Left lobe of liver (tissue), 2 donors: ENCODE results near the gene TGFBI. TPM values are rescaled to one million over a fixed set of nuclear protein-coding genes. Genes with fewer than 3 reads are reported as not detected.
A peak's percentile ranks its signal among the peaks of the same experiment; 100 is the strongest.

ENCODE experiments used
- ATAC-seq: fragments of 200-7000 bp; cut with Tn5 transposase; one replicate; pipeline ENCODE4 v1.9.1; 2020; ENCODE audit warnings: mild to moderate bottlenecking, moderate library complexity
- DNase-seq: peaks from one replicate; pipeline ENCODE4 v3.0.0-alpha.2; 2020; ENCODE audit warnings: low spot score
- total RNA-seq: library from RNA; stranded (reverse); gene quantifications from one replicate; pipeline ENCODE4 v1.2.1, GENCODE V29; 2021
- donor health status: DM: no; HTN: no; CAD: no; lungs with moderate emphysema.
- donor health status: DM: no; HTN: yes; CAD: no.

The TGFBI gene
- total RNA-seq, 1 donor from 2014 or later = 49.3 TPM

DNA sequence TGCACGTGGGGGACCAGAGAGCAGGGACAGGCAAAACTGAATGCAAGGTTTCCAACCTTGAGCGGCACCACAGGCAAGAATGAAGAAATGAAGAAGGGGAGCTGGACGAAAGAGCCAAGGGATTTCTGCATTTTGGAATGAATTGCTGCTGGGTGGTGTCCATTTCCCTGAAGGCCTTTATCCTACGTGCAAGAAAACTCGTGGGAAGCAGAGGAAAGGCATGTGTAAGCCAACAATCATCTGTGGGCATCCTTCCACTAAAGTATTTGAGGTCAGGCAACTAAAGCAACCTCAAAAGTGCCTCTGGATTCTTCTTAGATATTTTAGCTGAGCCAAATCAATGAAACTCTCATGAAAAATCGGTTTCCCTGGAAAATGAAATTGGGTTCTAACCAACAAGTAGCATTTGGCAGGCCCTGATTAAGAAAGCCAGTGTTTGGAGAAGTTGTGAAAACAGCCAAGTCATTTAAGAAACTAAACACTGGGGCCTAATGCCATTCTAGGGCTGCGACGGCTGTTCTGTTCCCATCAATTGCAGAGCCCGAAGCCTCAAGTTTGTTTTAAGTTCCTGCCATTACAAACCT, 4.7 kb upstream of the TGFBI start:
- no peak for ATAC-seq
- no peak for DNase-seq

DNA sequence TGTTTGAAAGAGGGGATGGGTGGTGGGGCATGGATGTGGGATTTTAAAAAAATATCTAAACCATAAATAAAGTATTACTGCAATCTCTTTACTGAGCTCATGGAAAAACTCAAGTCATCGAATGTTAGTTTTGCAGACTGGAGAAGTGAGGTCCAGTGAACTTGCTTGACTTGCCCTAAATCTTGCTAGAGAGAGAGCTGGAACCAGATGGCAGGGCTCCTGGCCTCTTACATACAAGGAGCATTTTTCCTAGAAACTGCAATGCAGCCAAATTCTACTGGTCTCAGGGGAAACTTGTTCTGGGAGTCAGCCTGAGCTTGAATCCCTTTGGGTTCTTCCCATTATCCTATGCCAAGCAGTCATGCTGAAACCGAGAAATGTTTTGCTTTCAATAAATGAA, 2.9 kb upstream of the TGFBI start:
- DNase-seq = no peak
- no peak for ATAC-seq

DNA sequence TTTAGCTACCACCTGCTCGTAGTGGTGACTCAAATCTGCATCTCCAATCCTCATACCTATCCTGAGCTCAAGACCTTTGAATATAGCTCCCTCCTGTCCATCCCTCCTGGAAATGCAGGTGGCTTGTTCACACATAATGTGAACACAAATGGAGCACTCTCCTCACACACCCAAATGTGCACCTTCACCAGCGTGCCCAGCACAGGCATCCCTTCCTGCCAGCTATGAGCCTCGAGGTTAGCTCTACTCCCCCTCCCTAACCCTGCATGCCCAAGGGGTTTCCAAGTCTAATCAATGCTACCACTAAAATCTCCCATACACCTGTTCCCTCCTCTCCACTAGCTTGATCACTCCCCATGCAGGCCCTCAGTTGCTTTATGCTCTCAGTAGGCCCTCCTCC, 2.2 kb upstream of the TGFBI start:
- DNase-seq = no peak
- ATAC-seq = no peak

DNA sequence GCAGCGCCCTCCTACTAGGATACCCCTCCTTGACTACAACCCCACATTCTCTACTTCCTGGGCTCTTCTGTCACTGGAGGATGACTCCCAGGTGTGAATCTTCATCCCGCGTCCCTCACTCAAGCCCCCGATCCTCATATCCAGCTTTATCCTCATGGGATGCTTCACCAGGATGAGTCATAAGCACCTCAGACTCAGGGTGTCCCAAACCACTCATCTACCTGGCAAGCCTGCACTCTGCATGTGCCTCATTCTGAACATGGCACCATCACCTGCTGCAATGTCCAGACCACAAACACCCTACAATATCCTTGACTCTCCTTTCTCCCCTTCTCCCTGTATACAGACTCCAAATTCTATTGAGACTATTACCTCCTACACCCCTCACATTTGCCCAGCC, 1.5 kb upstream of the TGFBI start:
- ATAC-seq (no peak), DNase-seq (no peak)

DNA sequence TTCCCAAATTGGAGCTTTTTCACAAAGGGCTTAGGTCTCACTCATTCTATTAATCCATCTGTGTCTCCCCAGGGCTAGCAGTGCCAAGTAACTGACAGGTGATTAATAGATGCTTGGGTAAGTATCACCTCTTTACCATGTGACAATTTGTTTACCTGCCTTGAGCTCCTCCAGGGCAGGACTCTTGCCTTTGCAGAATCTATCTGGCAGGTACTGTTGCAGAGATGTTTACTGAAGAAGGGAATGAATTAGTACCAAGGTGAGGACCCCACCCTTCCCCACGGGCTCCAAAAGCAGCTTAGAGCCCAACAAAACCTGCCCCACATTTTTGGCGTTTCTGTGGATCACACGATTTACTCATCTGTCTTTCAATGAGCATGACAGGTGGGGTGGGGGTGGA, 698 bp upstream of the TGFBI start:
- DNase-seq (no peak), ATAC-seq (no peak)

DNA sequence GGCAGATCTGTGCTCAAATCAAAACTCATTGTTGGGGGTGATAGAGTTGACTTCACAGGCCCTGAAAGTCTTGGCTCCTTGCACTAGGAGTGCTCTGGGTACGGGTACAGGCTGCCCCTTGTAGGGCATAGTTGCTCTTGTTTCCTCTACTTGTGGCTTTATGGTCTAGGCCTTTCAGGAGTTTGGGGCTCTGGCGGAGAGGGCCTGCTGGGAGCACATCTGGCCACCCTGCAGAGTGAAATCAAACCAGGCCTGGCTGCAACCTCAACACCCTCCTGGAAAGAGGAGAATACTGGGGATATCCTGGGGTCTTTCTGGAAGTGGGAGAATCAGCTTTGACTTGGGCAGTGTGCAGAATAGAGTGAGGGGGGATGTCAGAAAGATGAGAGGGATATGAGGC, 1.5 kb downstream of the TGFBI start:
- ATAC-seq (no peak), DNase-seq (no peak)

DNA sequence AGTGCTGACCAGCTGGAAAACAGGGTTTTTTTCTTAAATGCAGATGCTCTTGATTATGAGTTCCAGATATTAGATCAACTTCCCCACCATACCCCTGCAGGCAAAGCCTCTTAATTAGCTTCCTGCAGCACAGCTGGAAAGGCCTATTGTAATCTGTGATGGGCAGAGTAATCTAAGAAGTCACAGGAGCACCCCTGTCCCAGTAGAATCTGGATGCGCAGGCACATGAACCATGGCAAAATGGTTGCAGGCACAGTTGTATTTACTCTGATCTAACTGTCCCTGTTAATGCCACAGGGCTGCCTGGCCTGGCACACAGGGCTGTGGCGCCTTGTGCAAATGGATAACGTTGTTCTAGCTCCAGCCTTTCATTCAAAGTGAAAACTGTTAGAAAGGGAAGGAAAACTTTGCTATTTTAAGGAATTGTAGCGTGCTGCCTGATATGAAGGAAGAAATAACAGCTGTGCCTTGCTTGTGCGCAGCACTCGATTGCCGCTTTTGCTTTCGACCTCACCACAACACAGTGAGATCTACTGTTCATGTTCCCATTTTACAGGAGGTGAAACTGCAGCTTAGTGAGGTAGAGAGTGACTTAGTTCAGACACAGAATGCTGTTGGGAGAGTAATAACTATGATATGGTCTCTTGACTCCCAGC, 2.3 kb downstream of the TGFBI start:
- DNase-seq = no peak
- ATAC-seq = no peak

DNA sequence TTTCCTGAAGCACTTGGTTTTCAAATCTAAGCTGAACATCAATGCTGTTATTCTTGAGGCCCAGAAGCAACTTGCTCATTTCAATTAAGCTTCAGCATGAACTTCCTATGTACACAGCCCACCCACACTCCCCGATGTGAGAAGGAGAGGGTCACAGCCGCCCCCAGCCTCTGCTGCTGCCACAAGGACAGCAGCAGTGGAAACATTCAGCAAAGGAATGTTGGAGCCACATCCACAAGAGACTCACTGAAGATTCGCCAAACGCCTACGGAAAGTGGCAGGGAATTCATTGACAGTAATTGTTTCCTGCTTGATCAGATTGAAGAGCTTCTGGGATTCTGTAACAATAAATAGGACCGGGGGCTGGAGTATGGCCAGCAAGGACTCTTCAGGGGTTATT, 2.9 kb downstream of the TGFBI start:
- DNase-seq = no peak
- ATAC-seq = no peak

DNA sequence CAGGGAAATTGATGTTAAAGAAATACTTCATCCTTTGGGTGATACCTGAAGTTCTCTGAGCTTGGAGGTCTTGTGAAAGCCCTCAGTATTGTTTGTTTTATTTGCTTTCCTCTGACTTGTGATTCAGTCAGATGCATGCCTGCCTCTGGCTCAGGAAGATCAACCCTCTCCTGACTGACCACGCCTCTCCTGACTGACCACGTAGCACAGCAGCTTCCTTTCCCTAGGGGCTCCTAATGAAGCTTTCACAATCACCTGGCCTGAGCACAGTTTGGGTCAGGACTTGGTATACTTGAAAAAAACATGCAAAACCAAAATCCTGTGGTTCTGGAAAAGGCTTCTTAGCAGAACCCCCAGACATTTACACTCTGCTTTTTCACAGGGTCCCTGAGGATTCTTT, 3.8 kb downstream of the TGFBI start:
- no peak for ATAC-seq
- no peak for DNase-seq

DNA sequence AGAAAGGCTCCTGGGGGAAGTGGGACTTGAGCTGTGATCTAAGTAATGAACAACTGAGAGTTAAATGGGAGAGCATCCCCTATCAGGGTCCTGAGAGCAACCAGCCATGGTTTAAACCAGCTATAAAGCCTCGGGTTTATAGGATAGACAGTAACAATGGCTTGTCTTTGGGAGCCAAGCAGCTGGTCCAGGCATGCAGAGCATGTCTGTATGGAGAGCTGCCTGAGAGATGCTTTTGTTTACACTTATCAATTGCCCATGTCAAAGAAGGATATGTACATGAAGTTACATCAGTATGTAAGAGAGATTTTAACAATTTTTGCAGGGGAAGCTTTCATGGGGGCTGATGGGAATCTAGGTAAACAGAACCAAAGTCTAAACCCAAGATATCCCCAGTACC, 4.4 kb downstream of the TGFBI start:
- no peak for ATAC-seq
- DNase-seq = no peak

DNA sequence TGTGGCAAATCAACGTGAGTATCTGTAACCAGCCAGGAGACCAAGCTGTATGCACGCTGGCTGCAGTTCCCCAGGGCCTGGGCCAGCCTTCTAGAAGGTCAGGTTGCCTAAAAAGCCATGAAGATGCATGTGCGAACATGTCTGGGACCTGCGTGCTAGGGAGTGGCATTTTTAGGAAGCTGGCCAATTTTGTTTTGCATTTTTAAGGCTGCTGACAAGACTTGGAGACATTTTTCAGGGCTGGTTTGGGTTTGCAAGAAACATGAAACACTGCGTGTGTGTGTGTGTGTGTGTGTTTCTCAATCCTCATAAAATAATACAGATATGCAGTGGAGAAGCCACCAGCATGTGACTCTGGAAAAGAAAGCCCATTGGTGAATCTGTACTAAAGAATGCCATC, 5.1 kb downstream of the TGFBI start:
- DNase-seq (no peak), ATAC-seq (no peak)

DNA sequence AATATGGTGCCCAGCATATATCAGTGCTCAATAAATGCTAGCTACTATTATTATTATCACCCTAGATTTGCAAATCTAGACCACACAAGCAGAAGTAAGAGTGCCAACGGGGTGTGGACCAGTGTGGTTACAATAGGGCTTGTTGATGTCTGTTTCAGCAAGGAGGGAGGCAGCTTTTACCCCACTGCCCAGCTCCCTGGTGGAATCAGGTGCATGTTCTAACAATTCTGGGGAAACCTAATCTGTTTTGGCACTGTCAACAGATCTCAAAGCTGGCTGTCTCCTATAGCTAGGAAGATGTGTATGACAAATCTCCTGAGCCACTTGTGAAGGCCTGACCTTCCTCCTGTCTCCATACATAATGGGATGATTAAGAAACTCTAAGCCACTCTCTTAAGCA, 5.7 kb downstream of the TGFBI start:
- no peak for DNase-seq
- ATAC-seq = no peak

DNA sequence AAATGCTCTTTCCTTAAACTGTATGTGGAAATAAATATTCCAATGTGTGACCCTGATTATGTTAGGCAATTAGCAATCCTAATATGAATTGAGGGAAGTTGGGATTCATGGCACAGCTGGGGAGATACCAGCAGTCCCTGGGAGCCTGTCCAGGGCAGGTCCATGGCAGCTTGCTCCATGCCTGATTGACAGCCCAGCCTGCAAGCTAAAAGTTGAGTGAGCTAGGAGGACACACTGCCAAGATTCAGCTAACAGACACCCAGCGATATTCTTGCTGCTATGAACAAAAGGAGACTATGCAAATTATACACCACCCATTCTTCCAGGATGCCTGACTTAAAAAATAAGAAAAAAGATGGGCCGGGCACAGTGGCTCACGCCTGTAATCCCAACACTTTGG, 6.2 kb downstream of the TGFBI start:
- ATAC-seq = peak; percentile 27
- DNase-seq = no peak

DNA sequence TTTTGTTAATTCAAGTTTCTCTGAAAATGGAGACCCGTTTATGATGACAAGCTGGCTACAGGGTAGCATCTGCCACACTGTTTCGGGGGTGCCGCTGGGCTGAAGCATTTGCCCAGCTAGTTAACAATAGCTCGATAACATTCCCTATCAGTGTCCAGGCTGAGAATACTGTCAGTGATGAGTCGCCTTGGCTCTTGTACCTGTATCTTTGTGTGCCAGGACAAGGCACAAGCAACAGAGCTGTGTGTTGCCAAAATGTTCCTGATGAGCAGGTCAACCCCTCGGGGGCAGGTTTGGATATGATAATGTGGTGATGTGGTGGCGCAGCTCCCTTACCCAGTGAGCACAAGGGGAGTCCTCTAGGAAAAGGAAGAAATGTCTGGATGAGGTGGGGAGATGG, 7.0 kb downstream of the TGFBI start:
- DNase-seq (no peak), ATAC-seq (no peak)

DNA sequence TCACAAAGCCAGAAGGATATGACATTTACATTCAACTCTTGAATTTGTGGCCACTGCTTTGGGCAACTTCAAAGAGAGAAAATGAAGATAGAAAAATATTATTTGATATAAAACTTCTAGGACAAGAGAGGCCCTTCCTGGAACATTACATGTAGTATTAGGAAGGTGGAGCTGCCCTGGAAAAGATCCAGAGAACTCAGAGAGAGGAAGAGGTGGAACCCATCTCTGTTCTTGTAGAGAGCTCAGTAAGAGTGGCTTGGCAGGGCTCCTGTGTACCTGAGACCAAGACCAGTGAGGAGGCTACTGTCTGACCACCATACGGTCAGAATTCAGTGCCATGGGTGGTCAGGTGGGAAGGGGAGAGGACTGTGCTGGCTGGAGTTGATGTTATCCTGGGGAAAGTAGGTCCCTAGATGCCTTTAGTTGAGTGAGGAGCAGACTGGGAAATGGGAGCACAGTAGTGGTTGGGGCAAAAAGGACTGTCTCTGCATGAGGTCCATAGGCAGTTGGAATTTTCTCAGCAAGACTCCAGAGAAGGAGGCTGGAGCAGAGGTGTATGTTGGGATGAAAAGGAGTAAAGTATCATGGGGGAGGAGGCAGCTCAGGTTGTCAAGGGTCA, 7.6 kb downstream of the TGFBI start:
- ATAC-seq (no peak), DNase-seq (no peak)

DNA sequence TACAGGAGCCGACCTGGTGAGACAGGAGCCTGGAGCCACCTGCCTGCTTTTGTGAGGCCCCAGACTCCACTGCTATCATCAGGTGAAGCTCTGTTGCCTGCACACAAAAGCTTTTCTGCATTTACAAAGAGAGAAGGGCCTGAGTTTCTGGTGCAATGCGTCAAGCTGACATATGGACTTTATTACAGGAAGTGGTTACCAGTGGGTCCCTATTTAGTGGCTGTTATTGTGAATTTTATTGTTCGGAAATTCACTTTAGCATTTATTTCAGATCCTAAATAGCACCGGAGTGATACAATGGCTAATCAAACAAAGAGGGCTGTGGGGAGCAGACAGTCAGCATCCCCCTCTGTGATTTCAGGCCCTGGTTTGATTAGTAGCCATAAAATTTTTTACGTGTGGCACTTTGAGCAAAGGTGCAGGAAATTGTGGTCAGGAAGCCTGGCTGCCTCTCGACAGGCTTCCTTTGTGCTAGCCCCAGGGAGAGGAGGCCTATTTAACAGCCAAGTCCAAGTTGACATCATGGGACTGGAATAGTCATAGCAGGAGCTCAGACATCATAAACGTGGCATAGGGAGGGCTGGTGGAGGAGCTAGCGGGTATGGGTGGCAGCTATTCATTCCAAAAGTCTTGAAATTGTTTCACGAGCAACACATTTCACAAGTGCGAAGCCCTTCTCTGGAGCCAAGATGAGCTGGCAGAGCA, 8.4 kb downstream of the TGFBI start:
- ATAC-seq (no peak), DNase-seq (no peak)

DNA sequence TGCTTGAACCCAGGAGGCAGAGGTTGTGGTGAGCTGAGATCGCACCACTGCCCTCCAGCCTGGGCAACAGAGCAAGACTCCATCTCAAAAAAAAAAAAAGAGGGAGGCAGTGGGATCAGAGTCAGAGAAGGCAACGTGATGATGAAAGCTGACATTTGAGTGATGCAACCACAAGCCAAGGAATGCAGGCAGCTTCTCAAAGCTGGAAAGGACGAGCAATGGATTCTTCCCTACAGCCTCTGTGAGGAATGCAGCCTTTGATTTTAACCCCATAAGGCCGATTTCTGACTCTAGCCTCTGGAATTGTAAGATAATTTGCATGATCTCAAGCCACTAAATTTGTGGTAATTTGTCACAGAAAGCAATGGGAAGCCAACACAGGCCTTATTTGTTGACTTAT, 9.8 kb downstream of the TGFBI start:
- no peak for ATAC-seq
- no peak for DNase-seq

DNA sequence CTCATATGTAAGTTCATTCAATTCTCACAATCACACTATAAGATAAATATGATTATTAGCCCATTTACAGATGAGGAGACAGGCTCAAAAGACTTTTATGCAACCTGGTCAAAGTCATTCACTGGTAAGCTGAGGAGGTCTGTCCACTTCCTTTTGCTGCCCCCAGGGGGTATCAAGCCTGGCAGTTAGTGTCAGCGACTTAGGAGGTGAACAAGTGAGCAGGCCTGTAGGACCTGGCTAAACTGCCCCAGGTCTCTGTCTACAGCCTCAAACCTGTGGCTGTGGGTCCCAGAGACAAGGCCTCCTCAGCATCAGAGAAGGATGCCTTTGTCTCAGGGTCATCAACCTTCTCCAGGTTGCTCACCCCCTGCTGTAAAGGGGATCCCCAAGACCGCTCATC, 10.4 kb downstream of the TGFBI start:
- ATAC-seq = no peak

DNA sequence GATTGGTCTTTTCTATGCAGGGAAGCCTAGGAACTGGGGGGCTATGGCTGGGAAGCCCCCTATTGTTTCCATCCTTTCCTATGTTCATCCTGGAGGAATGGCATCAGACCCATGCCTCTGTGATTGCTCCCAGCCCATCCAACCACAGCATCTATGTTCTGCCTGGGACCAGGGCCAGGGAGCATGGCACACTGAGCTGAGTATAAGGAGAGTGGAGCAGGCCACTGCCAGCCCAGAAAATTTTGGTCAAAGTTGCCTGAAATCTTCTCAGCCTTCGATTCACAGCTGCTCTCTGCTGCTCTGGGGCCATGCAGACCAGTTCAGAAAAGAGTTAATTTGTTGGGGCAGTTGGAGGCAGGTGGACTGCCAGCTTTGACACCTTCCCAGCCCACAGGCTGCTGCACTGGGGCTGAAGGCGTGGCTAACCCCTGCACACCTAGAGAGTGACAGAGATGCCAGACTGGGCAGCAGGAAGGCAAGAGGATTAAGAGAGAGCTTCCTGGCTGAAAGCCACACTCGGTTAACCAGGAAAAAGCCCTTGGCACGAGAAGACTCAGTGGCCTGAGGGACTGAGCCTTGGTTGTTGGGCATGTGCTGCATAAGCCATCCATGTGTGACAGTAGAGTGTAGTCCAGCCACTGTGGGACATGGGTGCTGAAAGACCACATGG, 12.1 kb downstream of the TGFBI start:
- ATAC-seq = peak; percentile 62
- no peak for DNase-seq

More for the DNA sequence above, 10.4 kb downstream of the TGFBI start:
- DNase-seq = no peak

DNA sequence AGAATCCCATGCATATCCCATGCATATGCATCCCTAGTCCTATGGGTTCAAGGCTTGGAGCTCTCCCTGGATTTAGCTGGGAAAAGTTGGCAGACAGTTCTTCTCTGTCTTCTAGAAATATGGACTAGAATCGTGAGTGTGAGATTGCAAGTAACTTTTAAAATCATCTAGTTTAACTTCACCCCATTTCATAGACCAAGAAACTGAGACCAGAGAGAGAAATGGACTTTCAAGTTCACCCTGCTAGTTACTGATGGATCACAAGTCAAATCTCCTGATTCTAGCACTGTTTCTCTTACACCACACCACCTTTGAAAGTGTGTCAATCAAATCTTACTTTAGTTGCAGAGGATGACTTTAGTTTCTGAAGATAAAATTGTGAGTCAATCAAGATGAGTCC, 13.4 kb downstream of the TGFBI start:
- no peak for DNase-seq
- ATAC-seq = no peak

DNA sequence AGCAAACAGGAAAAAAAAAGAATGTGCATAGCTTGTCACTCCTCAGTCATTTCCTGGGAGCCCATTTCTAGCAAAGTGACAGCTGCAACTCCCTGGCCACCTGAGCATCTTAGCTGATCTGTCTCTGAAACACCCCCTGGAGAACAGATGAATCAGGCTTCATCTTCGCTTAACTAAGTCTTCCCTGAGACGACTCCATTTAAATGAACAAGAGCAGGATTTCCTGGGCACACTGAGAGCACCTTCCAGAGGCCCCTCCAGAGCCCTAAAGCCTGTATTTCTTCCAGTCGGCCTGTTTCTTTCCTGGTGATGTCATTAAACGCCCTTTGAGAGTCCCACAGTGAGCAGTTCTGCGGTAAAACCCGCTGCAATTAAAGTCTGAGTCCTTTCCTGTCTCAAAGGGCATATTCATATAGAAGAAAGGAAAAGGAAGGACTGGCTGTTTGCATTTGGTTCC, 13.9 kb downstream of the TGFBI start:
- ATAC-seq (no peak), DNase-seq (no peak)

DNA sequence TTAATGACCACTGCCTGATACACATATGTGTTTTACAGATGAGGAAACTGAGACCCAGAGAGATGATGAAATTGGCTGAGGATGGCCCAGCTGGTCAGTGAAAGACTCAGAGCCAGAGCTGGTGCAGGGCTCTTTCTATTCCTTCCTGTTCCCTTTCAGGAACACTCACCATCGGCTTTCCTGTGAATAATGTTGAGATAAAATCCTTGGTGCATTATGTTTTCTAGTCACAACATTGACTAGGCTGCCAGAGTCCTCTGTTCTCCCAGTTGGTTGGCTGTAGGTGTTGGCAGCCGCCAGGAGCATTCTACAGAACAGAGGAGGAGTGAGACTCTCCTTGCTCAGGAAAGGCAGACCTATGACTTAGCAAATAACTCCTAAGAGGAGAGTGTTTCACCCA, 14.8 kb downstream of the TGFBI start:
- no peak for ATAC-seq
- no peak for DNase-seq
